Measurements from ENCODE around the gene PALM.
"Not testable (repeated sequence)": the region's sequence is repeated elsewhere in the genome, so short reads cannot be mapped to it uniquely, and the experiment has no call there.

The PALM gene

DNA sequence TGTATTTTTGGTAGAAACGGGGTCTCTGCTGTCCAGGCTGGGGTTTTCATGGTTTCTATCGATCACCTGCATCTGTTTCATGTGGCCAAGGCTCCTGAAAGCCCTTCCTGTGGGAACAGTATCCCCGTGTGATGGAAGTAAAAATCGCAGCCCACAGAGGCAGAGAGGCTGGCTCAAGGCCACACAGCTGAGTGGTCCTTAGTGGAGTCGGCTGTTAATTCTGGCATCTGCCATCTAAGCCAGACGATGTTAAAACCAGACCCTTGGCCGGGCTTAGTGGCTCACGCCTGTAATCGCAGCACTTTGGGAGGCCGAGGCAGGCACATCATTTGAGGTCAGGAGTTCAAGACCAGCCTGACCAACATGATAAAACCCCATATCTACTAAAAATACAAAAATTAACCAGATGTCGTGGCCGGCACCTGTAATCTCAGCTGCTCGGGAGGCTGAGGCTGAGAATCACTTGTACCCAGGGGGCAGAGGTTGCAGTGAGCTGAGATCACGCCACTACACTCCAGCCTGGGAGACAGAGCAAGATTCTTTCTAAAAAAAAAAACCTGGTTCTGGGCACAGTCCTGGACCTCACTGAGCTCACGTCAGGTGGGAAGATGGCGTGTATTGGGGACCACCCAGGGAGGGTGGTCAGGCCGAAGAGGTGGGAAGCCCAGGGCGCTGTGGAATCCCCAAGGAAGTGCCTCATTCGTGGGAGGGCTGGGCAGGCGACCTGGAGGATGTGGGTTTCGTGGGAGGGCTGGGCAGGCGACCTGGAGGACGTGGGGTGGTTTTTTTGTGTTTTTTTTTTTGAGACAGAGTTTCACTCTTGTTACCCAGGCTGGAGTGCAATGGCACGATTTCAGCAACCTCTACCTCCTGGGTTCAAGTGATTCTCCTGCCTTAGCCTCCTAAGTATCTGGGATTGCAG, 23.7 kb downstream of the PALM start:
- peaks cover 0 to 2% of the 10 kb centered on the region in 2 donors for H3K4me1 ChIP-seq (ENCODE audit: control insufficient read depth in 2 of 2, insufficient read depth in 2 of 2, low read length in 2 of 2)
- H3K27me3 ChIP-seq (ENCODE audit: control insufficient read depth in 2 of 2, insufficient read depth in 2 of 2, low read length in 2 of 2): peaks cover 0 to 4% of the 10 kb centered on the region in 2 donors
- no peaks in the 10 kb centered on the region for H3K9me3 ChIP-seq (ENCODE audit: control insufficient read depth in 2 of 2, low read length in 2 of 2)
- H3K9ac ChIP-seq (ENCODE audit: low read depth in 1 of 2, low read length in 2 of 2): no peak overlapping the region
- H3K4me3 ChIP-seq (ENCODE audit: low read length in 2 of 2): no peak overlapping the region
- no peak overlapping the region for H3K27ac ChIP-seq (ENCODE audit: low read depth in 2 of 2, low read length in 2 of 2)
- no peaks in the 10 kb centered on the region for H3K36me3 ChIP-seq (ENCODE audit: control insufficient read depth in 2 of 2, insufficient read depth in 2 of 2, low read length in 2 of 2)

DNA sequence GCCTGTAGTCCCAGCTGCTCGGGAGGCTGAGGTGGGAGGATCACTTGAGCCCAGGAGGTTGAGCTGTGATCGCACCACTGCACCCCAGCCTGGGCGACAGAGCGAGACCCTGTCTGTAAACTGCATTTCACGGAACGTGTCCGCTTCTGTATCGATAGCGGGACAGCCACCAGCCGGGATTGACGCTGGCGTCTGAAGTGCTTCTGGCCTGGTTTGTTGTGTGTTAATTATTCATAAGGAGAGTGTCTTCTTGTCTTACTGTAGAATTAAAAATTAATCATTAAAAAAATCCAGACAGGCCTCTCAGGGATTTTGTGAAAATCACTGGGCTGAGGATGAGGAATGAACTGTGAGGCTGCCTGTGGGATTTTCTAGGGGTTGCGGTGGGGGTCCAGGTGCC, 26.0 kb downstream of the PALM start:
- Histone ChIP-seq H3K27me3 (ENCODE audit: control insufficient read depth in 2 of 2, insufficient read depth in 2 of 2, low read length in 2 of 2) (peaks cover 0 to 4% of the 10 kb centered on the region in 2 donors), H3K27ac (ENCODE audit: low read depth in 2 of 2, low read length in 2 of 2) (no peak overlapping the region), H3K4me3 (ENCODE audit: low read length in 2 of 2) (no peak overlapping the region), H3K9ac (ENCODE audit: low read depth in 1 of 2, low read length in 2 of 2) (no peak overlapping the region), H3K36me3 (ENCODE audit: control insufficient read depth in 2 of 2, insufficient read depth in 2 of 2, low read length in 2 of 2) (no peaks in the 10 kb centered on the region), H3K4me1 (ENCODE audit: control insufficient read depth in 2 of 2, insufficient read depth in 2 of 2, low read length in 2 of 2) (peaks cover 6 to 15% of the 10 kb centered on the region in 2 donors), H3K9me3 (ENCODE audit: control insufficient read depth in 2 of 2, low read length in 2 of 2) (no peaks in the 10 kb centered on the region)

DNA sequence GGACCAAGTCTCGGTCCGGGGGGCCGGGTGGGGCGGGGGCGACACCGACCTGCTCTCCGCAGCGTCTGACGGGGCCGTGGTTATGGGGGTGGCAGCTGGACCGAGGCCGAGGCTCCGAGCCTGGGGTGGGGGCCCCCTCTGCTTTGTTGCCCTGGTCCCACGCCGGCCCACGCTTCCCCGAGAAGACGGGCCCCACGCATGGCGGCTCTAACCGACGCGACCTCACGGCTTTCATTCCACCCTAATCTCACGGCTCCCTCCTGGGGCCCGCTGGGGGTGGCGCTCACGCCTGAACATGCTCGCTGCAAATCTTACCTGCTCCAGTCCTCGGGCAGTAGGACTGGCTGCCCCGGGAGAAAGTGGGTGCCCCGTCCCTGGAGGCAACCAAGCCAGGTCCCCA, 27.4 kb downstream of the PALM start:
- no peak overlapping the region for H3K4me3 ChIP-seq (ENCODE audit: low read length in 2 of 2)
- H3K9ac ChIP-seq (ENCODE audit: low read depth in 1 of 2, low read length in 2 of 2): no peak overlapping the region
- H3K4me1 ChIP-seq (ENCODE audit: control insufficient read depth in 2 of 2, insufficient read depth in 2 of 2, low read length in 2 of 2): peaks cover 15 to 21% of the 10 kb centered on the region in 2 donors

DNA sequence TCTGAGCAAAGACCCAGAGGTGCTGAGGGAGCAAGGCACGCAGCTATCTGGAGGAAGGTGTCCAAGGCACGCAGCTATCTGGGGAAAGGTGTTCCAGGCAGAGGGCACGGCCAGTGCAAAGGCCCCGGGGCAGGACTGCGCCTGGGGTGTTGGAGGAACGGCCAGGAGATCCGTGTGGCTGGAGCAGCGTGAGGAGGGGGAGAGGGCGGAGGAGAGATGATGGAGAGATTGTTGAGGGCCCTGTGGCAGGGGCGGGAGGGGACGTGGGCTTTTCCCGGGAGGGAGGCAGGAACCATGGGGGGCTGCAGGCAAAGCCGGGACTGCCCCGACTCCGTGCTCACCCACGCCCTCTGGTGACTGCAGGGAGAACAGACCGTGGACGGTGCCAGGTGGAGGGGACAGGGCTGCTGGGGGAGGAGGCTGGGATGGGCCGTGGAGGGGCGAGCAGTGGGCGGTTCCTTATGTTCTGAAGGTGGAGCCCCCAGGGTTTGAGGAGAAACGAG, 28.9 kb downstream of the PALM start:
- peak overlapping the region in 1 of 2 donors; percentile 41 for H3K9ac ChIP-seq (ENCODE audit: low read depth in 1 of 2, low read length in 2 of 2)
- peaks cover 0 to 4% of the 10 kb centered on the region in 2 donors for H3K27me3 ChIP-seq (ENCODE audit: control insufficient read depth in 2 of 2, insufficient read depth in 2 of 2, low read length in 2 of 2)
- H3K27ac ChIP-seq (ENCODE audit: low read depth in 2 of 2, low read length in 2 of 2): peak overlapping the region; percentile 81 to 87
- H3K4me1 ChIP-seq (ENCODE audit: control insufficient read depth in 2 of 2, insufficient read depth in 2 of 2, low read length in 2 of 2): peaks cover 18 to 26% of the 10 kb centered on the region in 2 donors
- no peaks in the 10 kb centered on the region for H3K9me3 ChIP-seq (ENCODE audit: control insufficient read depth in 2 of 2, low read length in 2 of 2)
- no peak overlapping the region for H3K4me3 ChIP-seq (ENCODE audit: low read length in 2 of 2)
- H3K36me3 ChIP-seq (ENCODE audit: control insufficient read depth in 2 of 2, insufficient read depth in 2 of 2, low read length in 2 of 2): no peaks in the 10 kb centered on the region

More for the DNA sequence above, 27.4 kb downstream of the PALM start:
- peaks cover 0 to 4% of the 10 kb centered on the region in 2 donors for H3K27me3 ChIP-seq (ENCODE audit: control insufficient read depth in 2 of 2, insufficient read depth in 2 of 2, low read length in 2 of 2)
- no peaks in the 10 kb centered on the region for H3K9me3 ChIP-seq (ENCODE audit: control insufficient read depth in 2 of 2, low read length in 2 of 2)
- H3K36me3 ChIP-seq (ENCODE audit: control insufficient read depth in 2 of 2, insufficient read depth in 2 of 2, low read length in 2 of 2): no peaks in the 10 kb centered on the region
- H3K27ac ChIP-seq (ENCODE audit: low read depth in 2 of 2, low read length in 2 of 2): no peak overlapping the region

DNA sequence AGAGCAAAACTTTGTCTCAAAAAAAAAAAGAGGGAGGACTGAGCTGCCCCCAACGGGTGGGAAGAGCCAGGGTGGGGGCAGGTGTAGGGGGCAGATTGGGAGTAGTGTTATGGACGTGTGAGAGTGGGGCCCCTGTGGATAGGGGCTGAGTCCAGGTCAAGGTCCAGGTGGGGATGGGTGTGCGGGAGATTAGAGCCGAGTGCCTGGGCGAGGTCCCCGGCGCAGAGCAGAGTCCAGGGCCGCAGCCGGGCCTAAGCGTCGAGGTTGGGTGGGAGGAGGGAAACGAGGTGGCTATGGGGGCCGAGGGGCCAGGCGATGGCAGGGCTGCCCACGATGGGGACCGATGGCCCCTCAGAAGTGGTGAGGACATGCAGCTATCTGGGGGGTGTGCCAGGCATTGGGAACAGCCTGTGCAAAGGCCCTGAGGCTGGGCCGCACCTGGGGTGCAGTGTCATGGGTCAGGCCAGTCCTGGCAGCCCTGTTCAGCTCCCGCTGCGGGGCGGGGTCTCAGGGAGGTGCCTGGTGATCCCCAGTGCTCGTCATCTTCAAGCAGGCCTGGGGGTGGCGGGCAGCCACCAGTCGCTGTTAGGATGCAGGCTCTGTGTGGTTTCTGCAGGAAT, 29.9 kb downstream of the PALM start:
- peak overlapping the region; percentile 81 to 87 for H3K27ac ChIP-seq (ENCODE audit: low read depth in 2 of 2, low read length in 2 of 2)
- peak overlapping the region in 1 of 2 donors; percentile 48 for H3K9ac ChIP-seq (ENCODE audit: low read depth in 1 of 2, low read length in 2 of 2)
- H3K36me3 ChIP-seq (ENCODE audit: control insufficient read depth in 2 of 2, insufficient read depth in 2 of 2, low read length in 2 of 2): no peaks in the 10 kb centered on the region

DNA sequence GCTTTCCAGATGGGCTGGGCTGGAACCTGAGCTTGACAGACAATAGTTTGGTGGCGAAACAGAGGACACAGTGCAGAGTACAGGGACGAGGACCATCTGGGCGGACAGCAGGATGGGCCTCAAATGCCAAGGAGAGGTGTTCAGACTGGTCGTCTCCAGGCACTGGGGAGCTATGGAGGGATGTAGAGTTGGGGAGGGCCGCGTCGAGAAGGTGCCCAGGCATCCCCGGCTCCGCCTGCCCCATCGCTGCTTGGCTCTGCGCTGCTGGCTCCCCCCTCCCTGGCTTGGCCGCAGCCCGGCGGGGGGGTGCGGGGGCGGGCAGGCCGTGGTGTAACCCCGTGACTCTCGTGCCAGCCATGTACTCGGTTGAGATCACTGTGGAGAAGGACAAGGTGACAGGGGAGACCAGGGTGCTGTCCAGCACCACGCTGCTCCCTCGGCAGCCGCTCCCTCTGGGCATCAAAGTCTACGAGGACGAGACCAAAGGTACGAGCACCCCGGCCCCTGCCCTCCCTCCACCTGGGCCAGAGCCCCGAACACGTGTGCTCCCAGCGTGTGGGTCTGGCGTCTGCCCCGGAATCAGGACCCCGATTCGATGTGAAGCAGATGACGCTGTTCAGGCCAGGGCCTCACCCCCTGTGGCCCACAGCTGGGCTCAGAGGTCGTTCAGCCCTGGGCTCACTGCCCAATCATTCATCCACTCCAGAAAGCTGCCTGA, 31.4 kb downstream of the PALM start:
- H3K36me3 ChIP-seq (ENCODE audit: control insufficient read depth in 2 of 2, insufficient read depth in 2 of 2, low read length in 2 of 2): no peaks in the 10 kb centered on the region
- no peaks in the 10 kb centered on the region for H3K9me3 ChIP-seq (ENCODE audit: control insufficient read depth in 2 of 2, low read length in 2 of 2)
- H3K4me3 ChIP-seq (ENCODE audit: low read length in 2 of 2): no peak overlapping the region
- H3K27ac ChIP-seq (ENCODE audit: low read depth in 2 of 2, low read length in 2 of 2): peak overlapping the region; percentile 43 to 81
- no peak overlapping the region for H3K9ac ChIP-seq (ENCODE audit: low read depth in 1 of 2, low read length in 2 of 2)
- H3K4me1 ChIP-seq (ENCODE audit: control insufficient read depth in 2 of 2, insufficient read depth in 2 of 2, low read length in 2 of 2): peaks cover 25 to 35% of the 10 kb centered on the region in 2 donors
- no peaks in the 10 kb centered on the region for H3K27me3 ChIP-seq (ENCODE audit: control insufficient read depth in 2 of 2, insufficient read depth in 2 of 2, low read length in 2 of 2)

More for the DNA sequence above, 29.9 kb downstream of the PALM start:
- no peaks in the 10 kb centered on the region for H3K9me3 ChIP-seq (ENCODE audit: control insufficient read depth in 2 of 2, low read length in 2 of 2)
- peak overlapping the region in 1 of 2 donors; percentile 13 for H3K4me3 ChIP-seq (ENCODE audit: low read length in 2 of 2)
- H3K27me3 ChIP-seq (ENCODE audit: control insufficient read depth in 2 of 2, insufficient read depth in 2 of 2, low read length in 2 of 2): no peaks in the 10 kb centered on the region
- peaks cover 25 to 35% of the 10 kb centered on the region in 2 donors for H3K4me1 ChIP-seq (ENCODE audit: control insufficient read depth in 2 of 2, insufficient read depth in 2 of 2, low read length in 2 of 2)

DNA sequence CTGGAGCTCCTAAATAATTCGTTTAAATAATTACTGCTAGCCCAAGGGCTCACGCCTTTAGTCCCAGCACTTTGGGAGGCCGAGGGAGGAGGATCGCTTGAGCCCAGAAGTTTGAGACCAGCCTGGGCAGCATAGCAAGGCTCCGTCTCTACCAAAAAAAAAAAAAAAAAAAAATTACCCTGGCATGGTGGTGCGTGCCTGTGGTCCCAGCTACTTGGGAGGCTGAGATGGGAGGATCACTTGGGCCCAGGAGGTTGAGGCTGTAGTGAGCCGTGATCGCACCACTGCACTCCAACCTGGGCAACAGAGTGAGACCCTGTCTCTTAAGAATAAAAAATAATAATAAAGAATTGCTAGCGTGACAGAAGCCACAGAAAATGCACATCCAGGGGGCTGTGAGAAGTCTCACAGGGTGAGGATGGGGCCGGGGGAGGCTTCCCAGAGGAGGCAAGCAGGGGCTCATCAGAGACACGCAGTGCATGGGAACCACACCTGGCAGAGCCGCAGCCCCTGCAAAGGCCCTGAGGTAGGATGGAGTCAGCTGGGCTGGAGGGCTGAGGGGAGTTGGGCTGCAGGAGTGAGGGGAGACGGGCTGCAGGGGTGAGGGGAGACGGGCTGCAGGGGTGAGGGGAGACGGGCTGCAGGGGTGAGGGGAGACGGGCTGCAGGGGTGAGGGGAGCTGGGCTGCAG, 32.2 kb downstream of the PALM start:
- Histone ChIP-seq H3K27ac (ENCODE audit: low read depth in 2 of 2, low read length in 2 of 2) (peak overlapping the region; percentile 11 to 40), H3K4me1 (ENCODE audit: control insufficient read depth in 2 of 2, insufficient read depth in 2 of 2, low read length in 2 of 2) (peaks cover 25 to 35% of the 10 kb centered on the region in 2 donors)
- H3K4me3 ChIP-seq (ENCODE audit: low read length in 2 of 2); H3K9me3 ChIP-seq (ENCODE audit: control insufficient read depth in 2 of 2, low read length in 2 of 2); H3K9ac ChIP-seq (ENCODE audit: low read depth in 1 of 2, low read length in 2 of 2); H3K36me3 ChIP-seq (ENCODE audit: control insufficient read depth in 2 of 2, insufficient read depth in 2 of 2, low read length in 2 of 2); H3K27me3 ChIP-seq (ENCODE audit: control insufficient read depth in 2 of 2, insufficient read depth in 2 of 2, low read length in 2 of 2): not testable (repeated sequence)

DNA sequence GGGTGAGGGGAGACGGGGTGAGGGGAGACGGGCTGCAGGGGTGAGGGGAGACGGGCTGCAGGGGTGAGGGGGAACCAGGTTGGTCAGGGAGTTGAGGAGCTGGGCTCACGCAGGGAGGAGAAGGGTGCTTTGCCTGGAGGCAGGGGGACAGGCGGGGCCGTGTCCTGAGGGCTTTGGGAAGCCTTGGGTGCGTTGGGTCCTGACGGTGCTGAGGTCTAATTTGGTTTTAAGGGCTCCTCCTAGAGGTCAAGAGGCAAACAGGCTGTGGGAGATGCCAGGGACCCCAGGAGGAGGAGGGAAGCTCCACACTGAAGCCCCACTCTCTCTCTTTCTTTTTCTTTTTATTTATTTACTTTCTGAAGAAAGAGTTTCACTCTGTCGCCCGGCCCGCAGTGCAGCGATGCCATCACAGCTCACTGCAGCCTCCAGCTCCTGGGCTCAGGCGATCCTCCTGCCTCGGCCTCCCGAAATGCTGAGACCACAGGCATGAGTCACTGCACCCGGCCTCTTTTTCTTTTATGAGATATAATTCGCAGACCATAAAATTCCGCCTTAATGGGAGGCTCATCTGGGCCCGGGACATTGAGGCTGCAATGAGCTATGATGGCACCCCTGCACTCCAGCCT, 32.9 kb downstream of the PALM start:
- Histone ChIP-seq H3K4me3 (ENCODE audit: low read length in 2 of 2) (no peak overlapping the region), H3K9ac (ENCODE audit: low read depth in 1 of 2, low read length in 2 of 2) (no peak overlapping the region), H3K27me3 (ENCODE audit: control insufficient read depth in 2 of 2, insufficient read depth in 2 of 2, low read length in 2 of 2) (no peaks in the 10 kb centered on the region), H3K36me3 (ENCODE audit: control insufficient read depth in 2 of 2, insufficient read depth in 2 of 2, low read length in 2 of 2) (no peaks in the 10 kb centered on the region), H3K9me3 (ENCODE audit: control insufficient read depth in 2 of 2, low read length in 2 of 2) (no peaks in the 10 kb centered on the region), H3K4me1 (ENCODE audit: control insufficient read depth in 2 of 2, insufficient read depth in 2 of 2, low read length in 2 of 2) (peaks cover 25 to 35% of the 10 kb centered on the region in 2 donors), H3K27ac (ENCODE audit: low read depth in 2 of 2, low read length in 2 of 2) (peak overlapping the region in 1 of 2 donors; percentile 23)

DNA sequence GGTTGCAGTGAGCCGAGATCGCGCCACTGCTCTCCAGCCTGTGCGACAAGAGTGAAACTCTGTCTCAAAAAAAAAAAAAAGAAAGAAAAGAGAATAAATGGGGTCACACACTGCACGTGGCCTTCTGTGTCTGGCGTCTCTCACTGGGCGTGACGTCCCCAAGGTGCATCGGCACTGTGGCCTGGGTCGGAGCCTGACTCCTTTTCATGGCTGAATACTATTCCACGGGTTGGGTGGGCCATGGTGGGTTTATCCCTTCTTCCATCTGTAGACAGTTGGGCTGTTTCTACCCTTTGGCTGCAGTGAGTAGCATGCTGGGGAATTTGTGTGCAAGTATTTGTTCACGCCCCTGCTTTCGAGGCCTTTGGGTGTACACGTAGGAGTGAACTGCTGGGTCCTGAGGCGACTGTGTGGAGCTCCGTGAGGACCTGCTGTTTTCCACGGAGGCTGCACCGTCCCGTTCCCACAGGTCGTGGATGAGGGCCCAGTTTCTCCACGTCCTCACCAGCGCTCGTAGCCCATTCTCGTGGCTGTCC, 33.9 kb downstream of the PALM start:
- Histone ChIP-seq H3K4me1 (ENCODE audit: control insufficient read depth in 2 of 2, insufficient read depth in 2 of 2, low read length in 2 of 2) (peaks cover 24 to 31% of the 10 kb centered on the region in 2 donors), H3K27ac (ENCODE audit: low read depth in 2 of 2, low read length in 2 of 2) (peak overlapping the region in 1 of 2 donors; percentile 77), H3K9ac (ENCODE audit: low read depth in 1 of 2, low read length in 2 of 2) (no peak overlapping the region)

More for the DNA sequence above, 33.9 kb downstream of the PALM start:
- no peaks in the 10 kb centered on the region for H3K27me3 ChIP-seq (ENCODE audit: control insufficient read depth in 2 of 2, insufficient read depth in 2 of 2, low read length in 2 of 2)
- H3K9me3 ChIP-seq (ENCODE audit: control insufficient read depth in 2 of 2, low read length in 2 of 2): no peaks in the 10 kb centered on the region
- H3K4me3 ChIP-seq (ENCODE audit: low read length in 2 of 2): no peak overlapping the region
- H3K36me3 ChIP-seq (ENCODE audit: control insufficient read depth in 2 of 2, insufficient read depth in 2 of 2, low read length in 2 of 2): no peaks in the 10 kb centered on the region
